ENCODE measurements around the gene ZNF117. TPM values are rescaled to one million over a fixed set of nuclear protein-coding genes. Genes with fewer than 3 reads are reported as not detected.
"Not testable (repeated sequence)": the region's sequence is repeated elsewhere in the genome, so short reads cannot be mapped to it uniquely, and the experiment has no call there.

The ZNF117 gene
- total and polyA plus RNA-seq, 2 experiments from 2014 or later, result 1.2 to 2.8 TPM

- in situ Hi-C loops (cut with MboI), result no loop called here
- WGBS, 2 experiments (ENCODE audit: low coverage in 1 of 2, low lambda C conversion rate in 2 of 2, missing lambda C conversion rate in 2 of 2), result 4 to 6% methylated on average over 47 to 52 of the region's 59 CpGs
- Histone ChIP-seq H3K9me2 (ENCODE audit: insufficient read depth) (no peaks in the 10 kb centered on the region), H3K4me2 (ENCODE audit: unreplicated experiment) (peak overlapping the region; percentile 30), H3K27me3 (replicated peaks; ENCODE audit: insufficient read depth) (peaks cover 25% of the 10 kb centered on the region), H2AFZ (peak overlapping the region; percentile 41; the same call in 1 of the 2 replicates), H3K36me3 (ENCODE audit: low read depth) (no peaks in the 10 kb centered on the region), H3K79me2 (ENCODE audit: insufficient read depth) (no peaks in the 10 kb centered on the region), H3F3A (ENCODE audit: insufficient read depth) (no peaks in the 10 kb centered on the region), H4K20me1 (ENCODE audit: insufficient read depth) (no peaks in the 10 kb centered on the region), H3K9ac (no peak overlapping the region), H3K4me3 (peak overlapping the region; percentile 37; the same call in 1 of the 2 replicates), H3K9me3 (ENCODE audit: low read depth) (no peaks in the 10 kb centered on the region), H3K27ac (no peak overlapping the region), H3K4me1 (ENCODE audit: insufficient read depth) (no peaks in the 10 kb centered on the region)
- DNase-seq, result peak; percentile 13
- no peak for TF ChIP-seq EZH2phosphoT487 (IDR thresholded peaks at IDR 0.05; ENCODE audit: insufficient read depth, low read depth)
- TF ChIP-seq EZH2 (IDR thresholded peaks at IDR 0.05; ENCODE audit: insufficient read depth, poor library complexity, severe bottlenecking), result no peak
Observed at GRCh38 chr7:64947252-64948000, 43.4 kb downstream of the ZNF117 start.

GRCh38 chr7:64946772-64947171, 44.1 kb downstream of the ZNF117 start:
- Histone ChIP-seq H3K9me3 (ENCODE audit: low read depth) (no peaks in the 10 kb centered on the region), H3K4me2 (ENCODE audit: unreplicated experiment) (no peak overlapping the region), H3K27ac (no peak overlapping the region), H3K4me1 (ENCODE audit: insufficient read depth) (no peaks in the 10 kb centered on the region), H3K79me2 (ENCODE audit: insufficient read depth) (no peaks in the 10 kb centered on the region), H3K9me2 (ENCODE audit: insufficient read depth) (no peaks in the 10 kb centered on the region), H2AFZ (no peak overlapping the region), H3F3A (ENCODE audit: insufficient read depth) (no peaks in the 10 kb centered on the region), H3K36me3 (ENCODE audit: low read depth) (no peaks in the 10 kb centered on the region), H3K27me3 (replicated peaks; ENCODE audit: insufficient read depth) (peaks cover 25% of the 10 kb centered on the region), H3K4me3 (no peak overlapping the region), H3K9ac (no peak overlapping the region), H4K20me1 (ENCODE audit: insufficient read depth) (no peaks in the 10 kb centered on the region)
- WGBS, 2 experiments (ENCODE audit: low coverage in 1 of 2, low lambda C conversion rate in 2 of 2, missing lambda C conversion rate in 2 of 2), result 32 to 41% methylated on average over 5 of the region's 5 CpGs
- DNase-seq, result peak; percentile 15
- TF ChIP-seq EZH2phosphoT487 (IDR thresholded peaks at IDR 0.05; ENCODE audit: insufficient read depth, low read depth) (no peak), EZH2 (IDR thresholded peaks at IDR 0.05; ENCODE audit: insufficient read depth, poor library complexity, severe bottlenecking) (no peak)
- in situ Hi-C loops (cut with MboI), result no loop called here

GRCh38 chr7:64945503-64946175, 45.2 kb downstream of the ZNF117 start:
- Histone ChIP-seq H3K9ac (no peak overlapping the region), H3K27me3 (replicated peaks; ENCODE audit: insufficient read depth) (peaks cover 25% of the 10 kb centered on the region), H2AFZ (no peak overlapping the region), H3K4me2 (ENCODE audit: unreplicated experiment) (no peak overlapping the region), H3K9me3 (ENCODE audit: low read depth) (no peaks in the 10 kb centered on the region), H3K27ac (no peak overlapping the region), H3K36me3 (ENCODE audit: low read depth) (no peaks in the 10 kb centered on the region), H3K4me3 (no peak overlapping the region), H3F3A (ENCODE audit: insufficient read depth) (no peaks in the 10 kb centered on the region), H3K4me1 (ENCODE audit: insufficient read depth) (no peaks in the 10 kb centered on the region), H3K79me2 (ENCODE audit: insufficient read depth) (no peaks in the 10 kb centered on the region), H3K9me2 (ENCODE audit: insufficient read depth) (no peaks in the 10 kb centered on the region), H4K20me1 (ENCODE audit: insufficient read depth) (no peaks in the 10 kb centered on the region)
- in situ Hi-C loops (cut with MboI), result no loop called here
- WGBS, 2 experiments (ENCODE audit: low coverage in 1 of 2, low lambda C conversion rate in 2 of 2, missing lambda C conversion rate in 2 of 2), result 52 to 59% methylated on average over 2 of the region's 2 CpGs
- no peak for DNase-seq
- no peak for TF ChIP-seq EZH2phosphoT487 (IDR thresholded peaks at IDR 0.05; ENCODE audit: insufficient read depth, low read depth)
- TF ChIP-seq EZH2 (IDR thresholded peaks at IDR 0.05; ENCODE audit: insufficient read depth, poor library complexity, severe bottlenecking), result no peak

- H3K9me3 ChIP-seq (ENCODE audit: low read depth); H3K27ac ChIP-seq; H3K4me2 ChIP-seq (ENCODE audit: unreplicated experiment); DNase-seq; H4K20me1 ChIP-seq (ENCODE audit: insufficient read depth); H2AFZ ChIP-seq; H3K36me3 ChIP-seq (ENCODE audit: low read depth); H3K79me2 ChIP-seq (ENCODE audit: insufficient read depth); H3F3A ChIP-seq (ENCODE audit: insufficient read depth); H3K9ac ChIP-seq; H3K4me1 ChIP-seq (ENCODE audit: insufficient read depth); H3K9me2 ChIP-seq (ENCODE audit: insufficient read depth); in situ Hi-C loops (cut with MboI); H3K4me3 ChIP-seq: not testable (repeated sequence)
- 69 to 75% methylated on average over 5 of the region's 5 CpGs for WGBS, 2 experiments (ENCODE audit: low coverage in 1 of 2, low lambda C conversion rate in 2 of 2, missing lambda C conversion rate in 2 of 2)
- H3K27me3 ChIP-seq (replicated peaks; ENCODE audit: insufficient read depth), result peaks cover 25% of the 10 kb centered on the region
Observed at GRCh38 chr7:64944667-64945502, 46.0 kb downstream of the ZNF117 start.

GRCh38 chr7:64940021-64940420, 50.8 kb downstream of the ZNF117 start:
- H4K20me1 ChIP-seq (ENCODE audit: insufficient read depth); DNase-seq; H3K4me1 ChIP-seq (ENCODE audit: insufficient read depth); H2AFZ ChIP-seq; H3K4me2 ChIP-seq (ENCODE audit: unreplicated experiment); H3K9me3 ChIP-seq (ENCODE audit: low read depth); H3K79me2 ChIP-seq (ENCODE audit: insufficient read depth); H3K27ac ChIP-seq; H3K36me3 ChIP-seq (ENCODE audit: low read depth); H3F3A ChIP-seq (ENCODE audit: insufficient read depth); H3K9ac ChIP-seq; H3K27me3 ChIP-seq (replicated peaks; ENCODE audit: insufficient read depth); H3K4me3 ChIP-seq; H3K9me2 ChIP-seq (ENCODE audit: insufficient read depth); in situ Hi-C loops (cut with MboI): not testable (repeated sequence)
- WGBS, 2 experiments (ENCODE audit: low coverage in 1 of 2, low lambda C conversion rate in 2 of 2, missing lambda C conversion rate in 2 of 2), result 92 to 94% methylated on average over 6 of the region's 6 CpGs

Measured in GM23248 (cell line).